Stimulated activated CD4-positive, alpha-beta T cell treated with anti-CD3 and anti-CD28 coated beads, TNF-alpha, amount 100 ng/mL, for 4 hours (primary cell): Measurements from ENCODE around the gene AKAP6.
"Not testable (repeated sequence)": the region's sequence is repeated elsewhere in the genome, so short reads cannot be mapped to it uniquely, and the experiment has no call there.

Source experiments
- DNase-seq, 3 experiments: peaks; one replicate each; pipeline ENCODE4 v3.0.0-alpha.2; 2020; ENCODE audit warnings: low read depth in 3 of 3

The AKAP6 gene

GRCh38 chr14:32756775-32757174 lies 427.7 kb downstream of the AKAP6 start:
- no peak for DNase-seq

GRCh38 chr14:32757568-32757967 lies 428.5 kb downstream of the AKAP6 start:
- no peak for DNase-seq

GRCh38 chr14:32761381-32761968 lies 432.4 kb downstream of the AKAP6 start:
- no peak for DNase-seq

GRCh38 chr14:32762886-32763285 lies 433.8 kb downstream of the AKAP6 start:
- DNase-seq = no peak

GRCh38 chr14:32763673-32764072 lies 434.6 kb downstream of the AKAP6 start:
- DNase-seq = no peak

- no peak for DNase-seq
These were observed 435.0 kb downstream of the AKAP6 start for GRCh38 chr14:32764131-32764530.

- DNase-seq = no peak
These were observed 441.3 kb downstream of the AKAP6 start for GRCh38 chr14:32770422-32770821.

GRCh38 chr14:32774214-32774613 lies 445.1 kb downstream of the AKAP6 start:
- DNase-seq = no peak

GRCh38 chr14:32779840-32780239 lies 450.7 kb downstream of the AKAP6 start:
- no peak for DNase-seq

- DNase-seq = no peak
These were observed 455.3 kb downstream of the AKAP6 start for GRCh38 chr14:32784405-32784804.

- no peak for DNase-seq
These were observed 456.5 kb downstream of the AKAP6 start for GRCh38 chr14:32785585-32785984.

- DNase-seq = no peak
These were observed 457.8 kb downstream of the AKAP6 start for GRCh38 chr14:32786886-32787285.

- DNase-seq = not testable (repeated sequence)
These were observed 463.9 kb downstream of the AKAP6 start for GRCh38 chr14:32793033-32793432.

- no peak for DNase-seq
These were observed 471.2 kb downstream of the AKAP6 start for GRCh38 chr14:32800320-32800719.

GRCh38 chr14:32802295-32802694 lies 473.2 kb downstream of the AKAP6 start:
- no peak for DNase-seq

GRCh38 chr14:32805979-32806378 lies 476.9 kb downstream of the AKAP6 start:
- no peak for DNase-seq

- DNase-seq = no peak
These were observed 479.5 kb downstream of the AKAP6 start for GRCh38 chr14:32808644-32809043.

- no peak for DNase-seq
These were observed 480.2 kb downstream of the AKAP6 start for GRCh38 chr14:32809255-32809654.

GRCh38 chr14:32813401-32813800 lies 484.3 kb downstream of the AKAP6 start:
- DNase-seq = no peak

- DNase-seq = no peak
These were observed 485.6 kb downstream of the AKAP6 start for GRCh38 chr14:32814721-32815120.

GRCh38 chr14:32816588-32816987 lies 487.5 kb downstream of the AKAP6 start:
- no peak for DNase-seq

- no peak for DNase-seq
These were observed 488.7 kb downstream of the AKAP6 start for GRCh38 chr14:32817780-32818179.

- no peak for DNase-seq
These were observed 489.5 kb downstream of the AKAP6 start for GRCh38 chr14:32818581-32818980.

- no peak for DNase-seq
These were observed 491.1 kb downstream of the AKAP6 start for GRCh38 chr14:32820181-32820580.
